Measurements from ENCODE around the gene MYO5C.

Gene MYO5C

DNA sequence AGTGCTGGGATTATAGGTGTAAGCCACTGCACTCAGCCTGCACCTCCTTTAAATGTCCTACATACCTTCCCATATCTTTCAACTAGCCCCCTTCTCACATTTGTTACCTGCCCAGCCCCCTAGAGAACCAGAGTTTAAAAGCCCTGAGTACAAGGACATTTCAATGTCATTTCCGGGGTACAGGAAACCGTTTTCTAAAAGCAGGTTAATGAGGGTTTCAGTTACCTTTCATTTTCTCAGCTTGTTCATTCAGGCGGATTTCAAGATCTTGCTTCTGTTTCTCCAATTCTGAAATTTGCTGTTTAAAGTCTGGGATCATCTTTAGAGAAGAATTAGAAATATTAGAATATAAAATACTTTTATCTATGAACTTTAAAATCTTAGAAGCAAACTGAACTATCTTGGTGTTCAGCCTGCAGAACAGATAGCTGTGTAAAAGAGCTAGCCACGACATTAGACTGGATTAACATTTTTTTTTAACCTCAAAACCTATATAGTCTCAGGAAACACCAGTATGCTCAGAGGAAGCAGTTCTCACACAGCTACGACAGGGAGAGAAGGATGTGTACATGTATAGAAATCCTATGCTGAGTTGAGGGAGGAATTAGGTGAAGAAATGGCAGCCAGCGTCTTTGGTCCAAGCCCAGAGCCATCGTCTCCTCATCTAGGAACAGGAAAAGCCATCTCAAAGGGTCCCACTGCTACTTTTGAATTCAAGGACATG is 74.5 kb downstream of the MYO5C start:
- TF ChIP-seq, protein P1, sequence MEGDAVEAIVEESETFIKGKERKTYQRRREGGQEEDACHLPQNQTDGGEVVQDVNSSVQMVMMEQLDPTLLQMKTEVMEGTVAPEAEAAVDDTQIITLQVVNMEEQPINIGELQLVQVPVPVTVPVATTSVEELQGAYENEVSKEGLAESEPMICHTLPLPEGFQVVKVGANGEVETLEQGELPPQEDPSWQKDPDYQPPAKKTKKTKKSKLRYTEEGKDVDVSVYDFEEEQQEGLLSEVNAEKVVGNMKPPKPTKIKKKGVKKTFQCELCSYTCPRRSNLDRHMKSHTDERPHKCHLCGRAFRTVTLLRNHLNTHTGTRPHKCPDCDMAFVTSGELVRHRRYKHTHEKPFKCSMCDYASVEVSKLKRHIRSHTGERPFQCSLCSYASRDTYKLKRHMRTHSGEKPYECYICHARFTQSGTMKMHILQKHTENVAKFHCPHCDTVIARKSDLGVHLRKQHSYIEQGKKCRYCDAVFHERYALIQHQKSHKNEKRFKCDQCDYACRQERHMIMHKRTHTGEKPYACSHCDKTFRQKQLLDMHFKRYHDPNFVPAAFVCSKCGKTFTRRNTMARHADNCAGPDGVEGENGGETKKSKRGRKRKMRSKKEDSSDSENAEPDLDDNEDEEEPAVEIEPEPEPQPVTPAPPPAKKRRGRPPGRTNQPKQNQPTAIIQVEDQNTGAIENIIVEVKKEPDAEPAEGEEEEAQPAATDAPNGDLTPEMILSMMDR (IDR thresholded peaks at IDR 0.05; ENCODE audit: poor library complexity, severe bottlenecking) = no peak
- no peak overlapping the region for H3K27ac ChIP-seq (ENCODE audit: poor library complexity, severe bottlenecking)
- no peaks in the 10 kb centered on the region for H3K27me3 ChIP-seq (ENCODE audit: insufficient read depth, poor library complexity, severe bottlenecking)
- no peak for ATAC-seq (ENCODE audit: low read depth)
- H3K4me3 ChIP-seq (ENCODE audit: severe bottlenecking) = no peak overlapping the region
- H3K9me3 ChIP-seq (ENCODE audit: severe bottlenecking) = no peaks in the 10 kb centered on the region
- H3K4me1 ChIP-seq (ENCODE audit: insufficient read depth, poor library complexity, severe bottlenecking) = no peaks in the 10 kb centered on the region
- peaks cover 87% of the 10 kb centered on the region for H3K36me3 ChIP-seq (ENCODE audit: low read depth)
- DNase-seq (ENCODE audit: low spot score) = no peak

DNA sequence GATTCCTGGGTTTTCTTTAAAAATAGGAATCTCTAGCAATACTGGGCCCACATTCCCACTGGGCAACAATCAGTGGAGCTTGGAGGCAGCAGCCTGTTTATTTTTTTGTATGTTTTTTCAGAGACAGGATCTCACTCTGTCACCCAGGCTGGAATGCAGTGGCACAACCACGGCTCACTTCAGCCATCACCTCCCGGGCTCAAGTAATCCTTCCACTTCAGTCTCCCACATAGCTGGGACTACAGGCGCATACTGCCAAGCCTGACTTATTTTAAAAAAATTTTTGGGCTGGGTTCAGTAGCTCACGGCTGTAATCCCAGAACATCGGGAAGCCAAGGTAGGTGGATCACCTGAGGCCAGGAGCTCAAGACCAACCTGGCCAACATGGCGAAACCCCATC is 75.4 kb downstream of the MYO5C start:
- Histone ChIP-seq H3K4me3 (ENCODE audit: severe bottlenecking) (no peak overlapping the region), H3K4me1 (ENCODE audit: insufficient read depth, poor library complexity, severe bottlenecking) (no peaks in the 10 kb centered on the region), H3K27me3 (ENCODE audit: insufficient read depth, poor library complexity, severe bottlenecking) (no peaks in the 10 kb centered on the region), H3K27ac (ENCODE audit: poor library complexity, severe bottlenecking) (no peak overlapping the region), H3K36me3 (ENCODE audit: low read depth) (peaks cover 91% of the 10 kb centered on the region), H3K9me3 (ENCODE audit: severe bottlenecking) (no peaks in the 10 kb centered on the region)
- DNase-seq (ENCODE audit: low spot score) = no peak
- TF ChIP-seq, protein P1 (IDR thresholded peaks at IDR 0.05; ENCODE audit: poor library complexity, severe bottlenecking) = no peak
- ATAC-seq (ENCODE audit: low read depth) = no peak

DNA sequence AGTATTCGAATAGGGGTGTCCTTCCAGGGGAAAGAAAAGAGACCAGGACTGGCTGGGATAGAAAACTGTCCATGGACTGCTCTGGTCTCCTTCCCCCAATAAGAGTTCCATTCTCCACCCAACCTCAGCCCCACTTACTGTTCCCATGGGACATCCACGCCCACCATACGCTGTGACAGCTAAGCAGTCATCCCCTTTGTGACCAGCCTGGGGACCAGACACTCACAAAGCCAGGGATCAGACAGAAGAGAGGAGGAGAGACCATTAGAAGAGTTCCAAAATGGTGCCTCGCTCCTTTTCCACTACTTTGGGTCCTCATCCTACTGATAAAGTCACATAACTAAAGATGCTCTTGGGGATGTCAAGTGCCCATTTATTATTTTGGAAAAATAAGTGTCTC is 76.8 kb downstream of the MYO5C start:
- Histone ChIP-seq H3K9me3 (ENCODE audit: severe bottlenecking) (no peaks in the 10 kb centered on the region), H3K36me3 (ENCODE audit: low read depth) (peaks cover 91% of the 10 kb centered on the region), H3K27me3 (ENCODE audit: insufficient read depth, poor library complexity, severe bottlenecking) (no peaks in the 10 kb centered on the region), H3K27ac (ENCODE audit: poor library complexity, severe bottlenecking) (no peak overlapping the region), H3K4me3 (ENCODE audit: severe bottlenecking) (no peak overlapping the region), H3K4me1 (ENCODE audit: insufficient read depth, poor library complexity, severe bottlenecking) (no peaks in the 10 kb centered on the region)
- no peak for ATAC-seq (ENCODE audit: low read depth)
- DNase-seq (ENCODE audit: low spot score) = no peak
- TF ChIP-seq, protein P1 (IDR thresholded peaks at IDR 0.05; ENCODE audit: poor library complexity, severe bottlenecking) = no peak

DNA sequence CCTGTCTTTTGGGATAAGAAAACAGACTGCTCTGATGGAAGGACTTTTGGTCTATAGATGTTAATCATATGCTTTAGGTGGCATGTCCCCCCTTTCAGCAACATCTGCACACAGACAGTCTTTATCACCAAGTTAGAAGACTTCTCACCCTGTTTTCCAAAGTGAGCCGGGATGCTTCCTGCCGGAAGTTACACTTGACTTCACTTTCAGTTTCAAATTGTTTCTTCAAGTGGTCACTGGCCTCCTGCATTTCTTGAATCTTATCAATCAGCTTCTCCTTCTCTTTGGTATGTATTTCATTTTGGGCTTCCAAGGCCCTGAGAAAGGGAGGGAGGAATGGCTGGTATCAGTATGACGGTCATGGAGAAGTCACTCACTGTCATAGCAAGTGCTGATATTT is 77.2 kb downstream of the MYO5C start:
- H3K36me3 ChIP-seq (ENCODE audit: low read depth) = peaks cover 91% of the 10 kb centered on the region
- no peaks in the 10 kb centered on the region for H3K27me3 ChIP-seq (ENCODE audit: insufficient read depth, poor library complexity, severe bottlenecking)
- ATAC-seq (ENCODE audit: low read depth) (no peak), DNase-seq (ENCODE audit: low spot score) (no peak)
- H3K4me1 ChIP-seq (ENCODE audit: insufficient read depth, poor library complexity, severe bottlenecking) = no peaks in the 10 kb centered on the region
- TF ChIP-seq, protein P1 (IDR thresholded peaks at IDR 0.05; ENCODE audit: poor library complexity, severe bottlenecking) = no peak
- H3K9me3 ChIP-seq (ENCODE audit: severe bottlenecking) = no peaks in the 10 kb centered on the region
- H3K27ac ChIP-seq (ENCODE audit: poor library complexity, severe bottlenecking) = no peak overlapping the region
- H3K4me3 ChIP-seq (ENCODE audit: severe bottlenecking) = no peak overlapping the region

DNA sequence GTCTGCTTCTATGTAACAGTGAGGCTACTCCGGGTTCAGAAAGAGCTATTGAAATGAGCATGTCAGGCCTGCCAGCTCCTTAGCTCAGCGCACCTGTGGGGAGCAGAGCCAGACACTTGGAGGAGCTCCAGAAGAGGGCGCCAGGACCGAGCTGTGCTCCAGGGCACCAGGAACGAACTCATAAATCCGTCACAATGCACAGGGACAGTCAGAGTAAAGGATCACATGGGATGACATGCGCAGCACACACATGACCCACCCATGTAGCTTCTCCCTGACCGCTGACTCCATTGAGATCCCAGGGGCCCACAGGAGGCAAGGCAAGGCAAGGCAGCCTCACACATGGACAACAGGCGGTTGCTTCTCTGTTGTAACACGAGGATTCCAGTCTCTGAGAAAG is 78.4 kb downstream of the MYO5C start:
- H3K36me3 ChIP-seq (ENCODE audit: low read depth) = peaks cover 93% of the 10 kb centered on the region
- H3K27me3 ChIP-seq (ENCODE audit: insufficient read depth, poor library complexity, severe bottlenecking) = no peaks in the 10 kb centered on the region
- TF ChIP-seq, protein P1 (IDR thresholded peaks at IDR 0.05; ENCODE audit: poor library complexity, severe bottlenecking) = peak; percentile 50
- no peak overlapping the region for H3K4me3 ChIP-seq (ENCODE audit: severe bottlenecking)
- peak; percentile 60 for ATAC-seq (ENCODE audit: low read depth)
- no peak overlapping the region for H3K27ac ChIP-seq (ENCODE audit: poor library complexity, severe bottlenecking)
- no peaks in the 10 kb centered on the region for H3K4me1 ChIP-seq (ENCODE audit: insufficient read depth, poor library complexity, severe bottlenecking)
- no peak for DNase-seq (ENCODE audit: low spot score)
- no peaks in the 10 kb centered on the region for H3K9me3 ChIP-seq (ENCODE audit: severe bottlenecking)

All from RWPE2 (cell line).